Upper lobe of left lung (tissue), 6 donors: ENCODE results near the gene NRROS. TPM values are rescaled to one million over a fixed set of nuclear protein-coding genes. Genes with fewer than 3 reads are reported as not detected.

Experiments used
- ATAC-seq, 2 donors: fragments of 200-7000 bp; cut with Tn5 transposase; one replicate each; pipeline ENCODE4 v1.9.1; 2022; ENCODE audit warnings: mild to moderate bottlenecking in 2 of 2, moderate library complexity in 2 of 2; ENCODE audit not compliant: low FRiP score in 2 of 2
- DNase-seq, 2 donors: peaks; one replicate each; pipeline ENCODE4 v3.0.0-alpha.2; 2019 to 2020
- H3K27ac ChIP-seq, 4 donors: fragments of 200-600 bp; sonication (generic); one replicate each; pipeline ENCODE4 v1.5.1; 2016 to 2019
- H3K27me3 ChIP-seq, 4 donors: fragments of 200-600 bp; sonication (generic); one replicate each; pipeline ENCODE4 v1.5.1; 2017 to 2019
- H3K36me3 ChIP-seq, 4 donors: fragments of 200-600 bp; sonication (generic); one replicate each; pipeline ENCODE4 v1.5.1; 2016 to 2019
- H3K4me1 ChIP-seq, 4 donors: fragments of 200-600 bp; sonication (generic); one replicate each; pipeline ENCODE4 v1.5.1; 2018 to 2019
- H3K4me3 ChIP-seq, 4 donors: fragments of 200-600 bp; sonication (generic); one replicate each; pipeline ENCODE4 v1.5.1; 2017 to 2019; ENCODE audit warnings: mild to moderate bottlenecking in 2 of 4, moderate library complexity in 1 of 4
- H3K9me3 ChIP-seq, 4 donors: fragments of 200-600 bp; sonication (generic); one replicate each; pipeline ENCODE4 v1.5.1; 2018 to 2019
- EP300 ChIP-seq, 4 donors: sonication (generic); formaldehyde crosslinking; IDR thresholded peaks; one replicate each; pipeline ENCODE4 v1.5.1; 2017; ENCODE audit warnings: antibody characterized with exemption in 4 of 4, control low read depth in 2 of 4
- POLR2A ChIP-seq, 4 donors: fragments of 450-650 bp; IDR thresholded peaks; one replicate each; pipeline ENCODE4 v1.5.1; 2016 to 2017; ENCODE audit warnings: antibody characterized with exemption in 4 of 4, mild to moderate bottlenecking in 2 of 4
- POLR2AphosphoS5 ChIP-seq, 2 donors: sonication (generic); formaldehyde crosslinking; IDR thresholded peaks; one replicate each; pipeline ENCODE4 v1.5.1; 2017; ENCODE audit warnings: antibody characterized with exemption in 2 of 2
- WGBS, 2 donors: methylation state at CpG; one replicate each; pipeline ENCODE4 v1.1.5; 2017 to 2018; 5-methylcytosine and 5-hydroxymethylcytosine counted together
- total RNA-seq, 6 donors: library from RNA; depleted of rRNA in 4 of 6; stranded (reverse); fragments of >200 nt in 4 of 6; gene quantifications; one replicate each; pipeline versions ENCODE4 v1.1.0 to v1.2.1, GENCODE V29; 2016 to 2021
- TF ChIP-seq, protein P1 (sequence below), 6 experiments: fragments of 450-650 bp in 4 of 6; fragments of 200-600 bp in 2 of 6; sonication (generic) in 2 of 6; IDR thresholded peaks; one replicate each; pipeline ENCODE4 v1.5.1; 2016 to 2019; ENCODE audit warnings: antibody characterized with exemption in 6 of 6
- donor health status: DM: no; HTN: no; CAD: no; lungs with moderate emphysema.
- donor health status: DM: no; HTN: yes; CAD: no; lungs with severe emphysema.

The NRROS gene
- total RNA-seq, 6 donors from 2014 or later: 6.5 to 23.2 (median 16.4) TPM

DNA sequence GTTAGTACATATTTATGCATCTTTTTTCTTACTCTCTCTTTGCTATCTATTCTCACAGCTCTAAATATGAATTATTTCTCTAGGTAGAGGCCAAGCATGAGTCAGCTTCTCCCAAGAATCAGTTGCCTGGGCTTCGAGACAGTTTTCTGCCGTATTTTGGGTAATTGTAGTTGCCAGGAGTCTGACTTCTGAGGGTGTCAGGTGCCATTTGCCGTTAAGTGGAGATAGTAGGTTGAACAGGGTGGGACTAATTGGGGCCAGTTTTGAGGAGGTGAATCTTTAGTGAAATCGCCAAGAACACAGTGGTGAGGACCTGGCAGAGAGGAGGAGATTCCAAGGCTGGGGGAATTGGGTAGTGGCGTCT lies 7.8 kb upstream of the NRROS start:
- no peak for DNase-seq
- H3K36me3 ChIP-seq: no peaks in the 10 kb centered on the region
- no peaks in the 10 kb centered on the region for H3K27me3 ChIP-seq
- WGBS, 2 donors: 22 to 26% methylated on average over 5 of the region's 5 CpGs
- H3K4me1 ChIP-seq: peaks cover 12 to 33% (median 28%) of the 10 kb centered on the region in 4 donors
- ATAC-seq: no peak
- TF ChIP-seq EP300 (IDR thresholded peaks at IDR 0.05) (no peak), POLR2A (IDR thresholded peaks at IDR 0.05) (no peak), POLR2AphosphoS5 (IDR thresholded peaks at IDR 0.05) (no peak)
- TF ChIP-seq, protein P1, sequence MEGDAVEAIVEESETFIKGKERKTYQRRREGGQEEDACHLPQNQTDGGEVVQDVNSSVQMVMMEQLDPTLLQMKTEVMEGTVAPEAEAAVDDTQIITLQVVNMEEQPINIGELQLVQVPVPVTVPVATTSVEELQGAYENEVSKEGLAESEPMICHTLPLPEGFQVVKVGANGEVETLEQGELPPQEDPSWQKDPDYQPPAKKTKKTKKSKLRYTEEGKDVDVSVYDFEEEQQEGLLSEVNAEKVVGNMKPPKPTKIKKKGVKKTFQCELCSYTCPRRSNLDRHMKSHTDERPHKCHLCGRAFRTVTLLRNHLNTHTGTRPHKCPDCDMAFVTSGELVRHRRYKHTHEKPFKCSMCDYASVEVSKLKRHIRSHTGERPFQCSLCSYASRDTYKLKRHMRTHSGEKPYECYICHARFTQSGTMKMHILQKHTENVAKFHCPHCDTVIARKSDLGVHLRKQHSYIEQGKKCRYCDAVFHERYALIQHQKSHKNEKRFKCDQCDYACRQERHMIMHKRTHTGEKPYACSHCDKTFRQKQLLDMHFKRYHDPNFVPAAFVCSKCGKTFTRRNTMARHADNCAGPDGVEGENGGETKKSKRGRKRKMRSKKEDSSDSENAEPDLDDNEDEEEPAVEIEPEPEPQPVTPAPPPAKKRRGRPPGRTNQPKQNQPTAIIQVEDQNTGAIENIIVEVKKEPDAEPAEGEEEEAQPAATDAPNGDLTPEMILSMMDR (IDR thresholded peaks at IDR 0.05): no peak
- peak overlapping the region; percentile 55 to 72 (median 63) for H3K4me3 ChIP-seq
- H3K27ac ChIP-seq: peak overlapping the region; percentile 87 to 97 (median 94)
- no peaks in the 10 kb centered on the region for H3K9me3 ChIP-seq

DNA sequence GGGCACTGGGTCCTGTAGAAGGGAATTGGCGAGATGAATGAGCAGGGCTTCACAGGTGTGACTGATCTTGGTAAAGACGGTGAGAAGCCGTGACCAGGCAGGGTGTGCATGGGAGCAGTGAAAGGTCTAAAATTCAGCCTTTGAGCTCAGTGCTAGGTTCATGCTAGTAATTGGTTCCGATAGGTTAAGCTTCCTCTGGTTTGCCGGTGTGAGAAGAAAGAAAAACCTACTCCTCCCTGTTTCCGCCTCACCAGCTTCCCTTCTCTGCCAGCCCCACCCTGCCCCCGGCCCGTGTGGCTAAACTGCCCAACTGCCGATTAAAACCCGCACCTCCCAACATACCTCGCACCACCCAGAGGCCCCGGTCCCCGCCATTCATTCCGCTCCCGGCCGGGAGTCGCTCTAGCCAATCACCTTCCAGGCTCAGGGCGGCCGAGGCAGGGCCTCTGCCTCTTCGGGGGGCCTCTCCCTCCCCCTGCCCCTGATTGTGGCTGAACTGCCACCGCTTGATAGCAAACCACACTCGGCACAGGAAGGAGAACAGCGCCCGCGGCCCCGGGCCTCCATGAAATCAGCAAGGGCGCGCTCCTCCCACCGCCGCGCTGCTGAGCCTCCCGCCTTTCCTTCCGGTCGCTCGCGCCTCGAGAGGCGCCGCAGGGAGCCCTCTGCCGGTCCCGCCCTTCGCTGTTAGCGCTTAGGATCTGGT lies 7.3 kb upstream of the NRROS start:
- Histone ChIP-seq H3K9me3 (no peaks in the 10 kb centered on the region), H3K27ac (peak overlapping the region; percentile 87 to 97 (median 94)), H3K4me3 (peak overlapping the region; percentile 55 to 72 (median 63)), H3K4me1 (peaks cover 12 to 36% (median 28%) of the 10 kb centered on the region in 4 donors), H3K36me3 (no peaks in the 10 kb centered on the region), H3K27me3 (no peaks in the 10 kb centered on the region)
- TF ChIP-seq EP300 (IDR thresholded peaks at IDR 0.05): no peak
- peak; percentile 33 to 57 for TF ChIP-seq POLR2AphosphoS5 (IDR thresholded peaks at IDR 0.05)
- TF ChIP-seq POLR2A (IDR thresholded peaks at IDR 0.05): peak in 3 of 4 donors; percentile 56 to 76 (median 59)
- TF ChIP-seq, protein P1 (IDR thresholded peaks at IDR 0.05): peak in 4 of 6 experiments; percentile 19 to 33 (median 26)
- ATAC-seq: peak; percentile 95 to 96
- 1 to 3% methylated on average over 17 to 35 of the region's 43 CpGs for WGBS, 2 donors
- DNase-seq: peak; percentile 91 to 96

DNA sequence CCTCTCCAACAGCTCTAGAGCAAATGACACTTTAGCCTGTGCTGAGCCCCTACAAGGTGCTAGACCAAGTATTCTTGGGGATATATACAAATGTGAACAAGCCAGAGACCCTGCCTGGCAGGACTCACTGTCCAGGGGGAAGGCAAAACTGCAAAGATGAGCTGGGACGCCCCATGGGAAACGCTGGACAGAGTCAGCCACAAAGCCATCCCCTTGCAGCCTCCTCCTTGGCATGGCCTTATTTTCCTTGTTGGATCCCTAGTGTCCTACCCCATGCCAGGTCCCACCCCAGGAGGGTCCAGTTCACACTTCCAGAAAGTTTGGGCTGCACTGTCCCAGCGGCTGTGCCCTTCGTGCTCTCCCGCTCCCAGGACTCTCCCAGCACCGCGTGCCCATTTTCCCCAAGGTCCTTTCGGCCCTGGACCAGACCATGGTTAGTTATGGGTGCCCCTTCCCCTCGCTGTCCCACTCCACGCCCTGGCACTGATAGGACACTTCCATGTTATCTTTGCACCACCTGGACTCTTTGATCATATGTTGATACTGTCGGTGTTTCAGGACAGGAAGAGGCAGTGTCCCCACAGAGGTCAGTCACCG lies 5.8 kb upstream of the NRROS start:
- Histone ChIP-seq H3K9me3 (no peaks in the 10 kb centered on the region), H3K36me3 (no peaks in the 10 kb centered on the region), H3K4me1 (peaks cover 16 to 38% (median 31%) of the 10 kb centered on the region in 4 donors), H3K4me3 (peak overlapping the region in 2 of 4 donors; percentile 55 to 72), H3K27me3 (no peaks in the 10 kb centered on the region), H3K27ac (peak overlapping the region; percentile 87 to 97 (median 94))
- DNase-seq (no peak), ATAC-seq (no peak)
- 71 to 78% methylated on average over 12 of the region's 12 CpGs for WGBS, 2 donors
- no peak for TF ChIP-seq POLR2AphosphoS5 (IDR thresholded peaks at IDR 0.05)
- TF ChIP-seq, protein P1 (IDR thresholded peaks at IDR 0.05): no peak
- no peak for TF ChIP-seq POLR2A (IDR thresholded peaks at IDR 0.05)
- no peak for TF ChIP-seq EP300 (IDR thresholded peaks at IDR 0.05)

DNA sequence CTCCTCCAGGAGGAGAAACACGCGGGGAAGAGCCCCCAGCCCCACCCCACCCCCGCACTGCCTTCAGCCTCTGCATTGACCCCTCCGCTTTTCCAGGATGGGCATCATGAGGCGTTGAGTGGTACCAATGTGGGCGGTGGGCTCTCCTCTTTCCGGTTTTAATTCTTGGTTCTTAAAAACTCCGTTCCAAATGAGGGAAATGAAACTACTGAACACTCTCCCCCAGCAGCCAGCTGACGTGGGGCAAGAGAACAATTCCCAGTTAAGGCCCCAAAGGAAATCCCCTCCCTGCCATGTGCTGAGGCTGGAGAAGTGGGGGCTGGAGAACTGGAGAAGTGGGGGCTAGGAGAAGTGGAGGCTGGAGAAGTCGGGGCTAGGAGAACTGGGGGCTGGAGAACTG lies 5.3 kb upstream of the NRROS start:
- Histone ChIP-seq H3K27ac (peak overlapping the region; percentile 87 to 97 (median 94)), H3K36me3 (no peaks in the 10 kb centered on the region), H3K9me3 (no peaks in the 10 kb centered on the region), H3K27me3 (no peaks in the 10 kb centered on the region), H3K4me1 (peaks cover 16 to 44% (median 35%) of the 10 kb centered on the region in 4 donors), H3K4me3 (no peak overlapping the region)
- ATAC-seq (peak in 1 of 2 donors; percentile 26), DNase-seq (no peak)
- TF ChIP-seq, protein P1 (IDR thresholded peaks at IDR 0.05): no peak
- TF ChIP-seq POLR2AphosphoS5 (IDR thresholded peaks at IDR 0.05): no peak
- WGBS, 2 donors: 67% methylated on average over 10 of the region's 10 CpGs
